ENCODE data around the gene RABGAP1L. TPM values are rescaled to one million over a fixed set of nuclear protein-coding genes. Genes with fewer than 3 reads are reported as not detected.

Gene RABGAP1L
- total and polyA plus RNA-seq, 2 of the 4 experiments (the other 2 are of a cell fraction) = 7.9 to 26.7 TPM

- no peak for TF ChIP-seq CHD1 (IDR thresholded peaks at IDR 0.05; ENCODE audit: low read depth, low read length)
- TF ChIP-seq SMC3 (IDR thresholded peaks at IDR 0.05; ENCODE audit: low read depth, low read length) = no peak
- TF ChIP-seq FOS (IDR thresholded peaks at IDR 0.05; ENCODE audit: low read depth, low read length) = no peak
- TF ChIP-seq CTCF (conservative IDR thresholded peaks at IDR 0.05; ENCODE audit: low read depth, low read length) = no peak
- TF ChIP-seq NFE2L2 (IDR thresholded peaks at IDR 0.05; ENCODE audit: low read depth, low read length) = no peak
- TF ChIP-seq USF2 (IDR thresholded peaks at IDR 0.05; ENCODE audit: low read depth, low read length) = no peak
- no peak for TF ChIP-seq RFX5 (IDR thresholded peaks at IDR 0.05; ENCODE audit: low read depth, low read length)
- TF ChIP-seq MXI1 (IDR thresholded peaks at IDR 0.05; ENCODE audit: borderline replicate concordance, low read depth, low read length) = no peak
- TF ChIP-seq ELK1 (IDR thresholded peaks at IDR 0.05; ENCODE audit: borderline replicate concordance, low read depth, low read length) = no peak
- TF ChIP-seq RAD21 (IDR thresholded peaks at IDR 0.05; ENCODE audit: low read length) = no peak
- Histone ChIP-seq H2AK9ac (replicated peaks; ENCODE audit: low read depth, low read length, poor library complexity) (no peak overlapping the region), H3K9me1 (ENCODE audit: insufficient read depth, low read length) (no peaks in the 10 kb centered on the region), H3K4me3 (ENCODE audit: insufficient read depth, low read depth, low read length) (no peak overlapping the region), H3K27ac (ENCODE audit: insufficient read depth, low read length) (no peak overlapping the region), H3K23ac (ENCODE audit: low read depth, low read length) (no peak overlapping the region), H4K8ac (ENCODE audit: low read depth in 2 of 2, low read length in 2 of 2) (no peak overlapping the region), H3K36me3 (ENCODE audit: control insufficient read depth, insufficient read depth, low read length) (no peaks in the 10 kb centered on the region), H4K20me1 (ENCODE audit: insufficient read depth, low read length) (no peaks in the 10 kb centered on the region), H2AK5ac (ENCODE audit: low read depth, low read length) (no peak overlapping the region), H3K9ac (ENCODE audit: low read depth, low read length) (no peak overlapping the region), H2BK20ac (ENCODE audit: low read depth, low read length) (no peak overlapping the region), H2AFZ (replicated peaks; ENCODE audit: low read length, poor library complexity) (no peak overlapping the region), H3K9me3 (ENCODE audit: control insufficient read depth, insufficient read depth, low read length) (no peaks in the 10 kb centered on the region), H3K4me1 (ENCODE audit: control insufficient read depth, insufficient read depth, low read length) (peaks cover 8% of the 10 kb centered on the region), H2BK5ac (ENCODE audit: low read depth, low read length, poor library complexity, severe bottlenecking) (no peak overlapping the region), H2BK15ac (ENCODE audit: low read depth, low read length) (no peak overlapping the region), H4K91ac (ENCODE audit: insufficient read depth, low read depth, low read length) (no peak overlapping the region), H2BK120ac (ENCODE audit: low read depth, low read length) (0 out of 2 replicates have a peak overlapping the region, but pooled peaks have one; percentile 30), H3K4me2 (ENCODE audit: low read depth, low read length) (no peak overlapping the region), H3K14ac (replicated peaks; ENCODE audit: low read depth, low read length) (no peak overlapping the region), H3K4ac (ENCODE audit: low read depth, low read length) (no peak overlapping the region; the same call in 1 of the 2 replicates), H3K18ac (ENCODE audit: low read depth, low read length) (no peak overlapping the region), H3K79me1 (ENCODE audit: low read depth in 1 of 2, low read length in 2 of 2) (no peaks in the 10 kb centered on the region), H3K27me3 (ENCODE audit: control insufficient read depth, insufficient read depth, low read length) (no peaks in the 10 kb centered on the region), H4K5ac (ENCODE audit: low read depth, low read length) (no peak overlapping the region), H3K56ac (ENCODE audit: extremely low read depth, insufficient read depth, low read length) (no peak overlapping the region)
- ATAC-seq (ENCODE audit: low read depth) (no peak), DNase-seq (no peak)
- WGBS, 2 experiments (ENCODE audit: extremely low coverage in 2 of 2, insufficient read length in 1 of 2) = no CpG with 5 or more reads among the region's 4 CpGs
- intact Hi-C loops (cut with micrococcal nuclease) (no loop called here), dilution Hi-C loops (cut with HindIII; ENCODE audit: low sequenced_read_pairs, unreplicated experiment) (no loop called here), in situ Hi-C loops (cut with MboI; ENCODE audit: low sequenced_read_pairs) (no loop called here)
- ChIA-PET POLR2A (ENCODE audit: unreplicated experiment) (no interaction called here), CTCF (no interaction called here)
- BruUV-seq (replicated peaks) = no TSS peak
Measured at GRCh38 chr1:174401075-174401474, 241.8 kb downstream of the RABGAP1L start.
